ENCODE data around the gene C20orf96.

GRCh38 chr20:327186-328026 lies 36.9 kb upstream of the C20orf96 start:
- TF ChIP-seq, protein P1, sequence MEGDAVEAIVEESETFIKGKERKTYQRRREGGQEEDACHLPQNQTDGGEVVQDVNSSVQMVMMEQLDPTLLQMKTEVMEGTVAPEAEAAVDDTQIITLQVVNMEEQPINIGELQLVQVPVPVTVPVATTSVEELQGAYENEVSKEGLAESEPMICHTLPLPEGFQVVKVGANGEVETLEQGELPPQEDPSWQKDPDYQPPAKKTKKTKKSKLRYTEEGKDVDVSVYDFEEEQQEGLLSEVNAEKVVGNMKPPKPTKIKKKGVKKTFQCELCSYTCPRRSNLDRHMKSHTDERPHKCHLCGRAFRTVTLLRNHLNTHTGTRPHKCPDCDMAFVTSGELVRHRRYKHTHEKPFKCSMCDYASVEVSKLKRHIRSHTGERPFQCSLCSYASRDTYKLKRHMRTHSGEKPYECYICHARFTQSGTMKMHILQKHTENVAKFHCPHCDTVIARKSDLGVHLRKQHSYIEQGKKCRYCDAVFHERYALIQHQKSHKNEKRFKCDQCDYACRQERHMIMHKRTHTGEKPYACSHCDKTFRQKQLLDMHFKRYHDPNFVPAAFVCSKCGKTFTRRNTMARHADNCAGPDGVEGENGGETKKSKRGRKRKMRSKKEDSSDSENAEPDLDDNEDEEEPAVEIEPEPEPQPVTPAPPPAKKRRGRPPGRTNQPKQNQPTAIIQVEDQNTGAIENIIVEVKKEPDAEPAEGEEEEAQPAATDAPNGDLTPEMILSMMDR (IDR thresholded peaks at IDR 0.05), result no peak
- no peak for TF ChIP-seq POLR2A (IDR thresholded peaks at IDR 0.05; ENCODE audit: low read depth)
- TF ChIP-seq POLR2AphosphoS5 (IDR thresholded peaks at IDR 0.05), result peak in 1 of 2 donors; percentile 71

Measured in esophagus muscularis mucosa (tissue), 3 donors.